ENCODE results near the gene CRIP3. TPM values are rescaled to one million over a fixed set of nuclear protein-coding genes. Genes with fewer than 3 reads are reported as not detected.

Gene CRIP3
- total RNA-seq, 4 donors from 2014 or later = 0.82 to 1.4 TPM; not detected in 2

- DNase-seq = no peak
- in situ Hi-C loops (cut with MboI; ENCODE audit: low pct_ligation_motif_present in 1 of 4, low pct_unique_long_range_greater_than_20kb in 1 of 4, low sequenced_read_pairs in 3 of 4) = no loop called here
- no peaks in the 10 kb centered on the region for H3K9me3 ChIP-seq
- intact Hi-C loops (cut with DNase I; ENCODE audit: low total_unique reads) = no loop called here
- H3K27ac ChIP-seq = no peak overlapping the region
- no peak for TF ChIP-seq CTCF (IDR thresholded peaks at IDR 0.05)
- no peak for TF ChIP-seq POLR2A (IDR thresholded peaks at IDR 0.05)
- TF ChIP-seq POLR2AphosphoS5 (IDR thresholded peaks at IDR 0.05) = no peak
- TF ChIP-seq EP300 (IDR thresholded peaks at IDR 0.05; ENCODE audit: low read depth) = no peak
- H3K36me3 ChIP-seq = no peaks in the 10 kb centered on the region
- 27 to 90% methylated on average over 2 to 18 of the region's 18 CpGs for WGBS, 2 donors (ENCODE audit: low coverage in 1 of 2)
- H3K4me3 ChIP-seq = no peak overlapping the region
- H3K4me1 ChIP-seq = no peaks in the 10 kb centered on the region
- H3K27me3 ChIP-seq = peaks cover 3% of the 10 kb centered on the region
Observed at GRCh38 chr6:43299338-43300293, 9.0 kb downstream of the CRIP3 start.

- 70% methylated on average over 12 of the region's 12 CpGs; no CpG with 5 or more reads in 1 of the 2 donors for WGBS, 2 donors (ENCODE audit: low coverage in 1 of 2)
- Histone ChIP-seq H3K36me3 (no peaks in the 10 kb centered on the region), H3K4me3 (no peak overlapping the region), H3K27me3 (peaks cover 3% of the 10 kb centered on the region), H3K27ac (no peak overlapping the region), H3K9me3 (no peaks in the 10 kb centered on the region), H3K4me1 (no peaks in the 10 kb centered on the region)
- DNase-seq = no peak
- in situ Hi-C loops (cut with MboI; ENCODE audit: low pct_ligation_motif_present in 1 of 4, low pct_unique_long_range_greater_than_20kb in 1 of 4, low sequenced_read_pairs in 3 of 4) (no loop called here), intact Hi-C loops (cut with DNase I; ENCODE audit: low total_unique reads) (no loop called here)
- TF ChIP-seq POLR2AphosphoS5 (IDR thresholded peaks at IDR 0.05) (no peak), POLR2A (IDR thresholded peaks at IDR 0.05) (no peak)
Observed at GRCh38 chr6:43298565-43299337, 9.9 kb downstream of the CRIP3 start.

- intact Hi-C loops (cut with DNase I; ENCODE audit: low total_unique reads) = no loop called here
- 54% methylated on average over 10 of the region's 10 CpGs; no CpG with 5 or more reads in 1 of the 2 donors for WGBS, 2 donors (ENCODE audit: low coverage in 1 of 2)
- TF ChIP-seq CTCF (IDR thresholded peaks at IDR 0.05) = no peak
- no peak for TF ChIP-seq EP300 (IDR thresholded peaks at IDR 0.05; ENCODE audit: low read depth)
- no peak for TF ChIP-seq POLR2AphosphoS5 (IDR thresholded peaks at IDR 0.05)
- TF ChIP-seq POLR2A (IDR thresholded peaks at IDR 0.05) = no peak
- H3K27me3 ChIP-seq = peaks cover 3% of the 10 kb centered on the region
- in situ Hi-C loops (cut with MboI; ENCODE audit: low pct_ligation_motif_present in 1 of 4, low pct_unique_long_range_greater_than_20kb in 1 of 4, low sequenced_read_pairs in 3 of 4) = no loop called here
- no peak for DNase-seq
- H3K4me1 ChIP-seq = no peaks in the 10 kb centered on the region
- no peak within 1 kb of the TSS for H3K27ac ChIP-seq
- H3K4me3 ChIP-seq = no peak within 1 kb of the TSS
- H3K9me3 ChIP-seq = no peaks in the 10 kb centered on the region
- no peaks in the 10 kb centered on the region for H3K36me3 ChIP-seq
Observed at GRCh38 chr6:43297644-43298564, 10.7 kb downstream of the CRIP3 start, which contains the start of gene SLC22A7. Gene SLC22A7, plus strand, starts transcription at chr6:43298260. Its CDS starts 99 bp downstream, at chr6:43298359.

- no peak for DNase-seq
- intact Hi-C loops (cut with DNase I; ENCODE audit: low total_unique reads) = no loop called here
- in situ Hi-C loops (cut with MboI; ENCODE audit: low pct_ligation_motif_present in 1 of 4, low pct_unique_long_range_greater_than_20kb in 1 of 4, low sequenced_read_pairs in 3 of 4) = no loop called here
- H3K36me3 ChIP-seq = no peaks in the 10 kb centered on the region
- WGBS, 2 donors (ENCODE audit: low coverage in 1 of 2) = 90% methylated on average over 5 of the region's 5 CpGs; no CpG with 5 or more reads in 1 of the 2 donors
- H3K27me3 ChIP-seq = peaks cover 3% of the 10 kb centered on the region
- TF ChIP-seq EP300 (IDR thresholded peaks at IDR 0.05; ENCODE audit: low read depth) (no peak), POLR2A (IDR thresholded peaks at IDR 0.05) (no peak), POLR2AphosphoS5 (IDR thresholded peaks at IDR 0.05) (no peak), CTCF (IDR thresholded peaks at IDR 0.05) (no peak)
- no peak overlapping the region for H3K4me3 ChIP-seq
- no peaks in the 10 kb centered on the region for H3K9me3 ChIP-seq
- no peaks in the 10 kb centered on the region for H3K4me1 ChIP-seq
- no peak overlapping the region for H3K27ac ChIP-seq
Observed at GRCh38 chr6:43296780-43297497, 11.7 kb downstream of the CRIP3 start.
